Smooth muscle cell of the brain vasculature (primary cell): ENCODE measurements around the gene TMEM25.
"Not testable (repeated sequence)": the region's sequence is repeated elsewhere in the genome, so short reads cannot be mapped to it uniquely, and the experiment has no call there.

ENCODE experiments used
- DNase-seq: peaks from one replicate; pipeline ENCODE4 v3.0.0-alpha.2; 2012; ENCODE audit warnings: low read depth, low spot score

The TMEM25 gene

GRCh38 chr11:118530683-118531596 lies at the start of gene TMEM25:
TMEM25 (plus strand) TSS chr11:118531192; CDS start chr11:118531802, 610 bp downstream.
- DNase-seq: no peak

DNA sequence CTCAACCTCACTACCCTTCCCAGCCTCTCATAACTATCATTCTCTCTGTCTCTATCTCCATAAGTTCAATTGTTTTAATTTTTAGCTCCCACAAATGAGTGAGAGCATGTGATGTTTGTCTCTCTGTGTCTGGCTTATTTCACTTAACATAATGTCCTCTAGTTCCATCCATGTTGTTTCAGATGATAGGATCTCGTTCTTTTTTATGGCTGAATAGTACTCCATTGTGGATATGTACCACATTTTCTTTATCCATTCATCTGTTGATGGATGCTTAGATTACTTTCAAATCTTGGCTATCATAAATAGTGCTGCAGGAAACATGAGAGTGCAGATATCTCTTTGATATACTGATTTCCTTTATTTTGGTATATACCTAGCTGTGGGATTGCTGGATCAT lies 49.8 kb upstream of the TMEM25 start:
- DNase-seq: not testable (repeated sequence)

DNA sequence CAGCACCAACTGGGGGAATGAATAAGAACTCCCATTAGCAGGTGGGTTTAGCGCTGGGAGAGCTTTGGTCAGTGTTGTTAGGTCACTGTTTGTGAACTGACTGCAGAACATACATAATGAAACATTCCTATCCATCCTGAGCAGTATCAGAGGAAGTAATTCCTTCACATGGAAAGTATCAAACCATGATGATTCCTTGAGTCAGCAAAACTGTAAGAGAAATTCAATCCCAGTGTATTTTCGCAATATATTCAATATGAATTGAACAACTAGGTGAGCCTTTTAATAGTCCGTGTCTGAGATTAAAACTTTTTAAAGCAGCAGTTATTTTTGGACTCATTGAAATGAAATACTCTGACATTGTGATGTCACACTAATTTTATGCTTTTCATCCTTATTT lies 46.6 kb upstream of the TMEM25 start:
- no peak for DNase-seq

GRCh38 chr11:118485273-118485672 lies 45.7 kb upstream of the TMEM25 start:
- no peak for DNase-seq

DNA sequence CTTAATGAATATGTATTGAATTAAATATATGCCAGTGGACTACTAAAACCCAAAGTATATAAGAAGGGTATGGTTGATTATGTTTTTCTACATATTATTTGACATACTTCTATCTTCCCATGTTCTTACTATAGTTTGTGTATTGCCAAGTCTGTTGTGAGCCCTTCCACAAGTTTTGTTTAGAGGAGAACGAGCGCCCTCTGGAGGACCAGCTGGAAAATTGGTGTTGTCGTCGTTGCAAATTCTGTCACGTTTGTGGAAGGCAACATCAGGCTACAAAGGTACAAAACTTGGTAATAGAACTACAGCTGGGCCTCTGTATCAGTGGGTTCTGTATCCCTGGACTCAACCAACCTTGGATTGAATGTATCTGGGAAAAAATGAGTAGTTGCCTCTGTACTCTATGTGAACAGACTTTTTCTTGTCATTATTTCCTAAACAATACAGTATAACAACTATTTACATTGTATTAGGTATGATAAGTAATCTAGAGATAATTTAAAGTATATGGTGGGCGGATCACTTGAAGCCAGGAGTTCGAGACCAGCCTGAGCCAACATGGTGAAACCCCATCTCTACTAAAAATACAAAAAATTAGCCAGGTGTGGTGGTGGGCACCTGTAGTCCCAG lies 42.4 kb upstream of the TMEM25 start:
- peak; percentile 55 for DNase-seq

DNA sequence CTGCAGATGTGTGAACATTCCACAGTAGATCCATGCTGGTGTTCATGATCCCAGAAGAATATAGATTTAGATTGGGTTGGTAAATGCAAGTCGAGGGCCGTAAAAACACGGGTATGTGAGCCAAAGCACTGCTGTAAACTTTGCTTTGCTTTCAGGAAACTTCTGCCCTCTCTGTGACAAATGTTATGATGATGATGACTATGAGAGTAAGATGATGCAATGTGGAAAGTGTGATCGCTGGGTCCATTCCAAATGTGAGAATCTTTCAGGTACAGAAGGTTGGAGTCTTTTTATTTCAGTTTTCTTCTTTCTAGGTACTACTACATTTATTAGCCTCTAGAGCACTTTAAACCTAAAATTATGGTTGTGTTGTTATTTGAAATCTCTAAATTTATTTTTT lies 40.0 kb upstream of the TMEM25 start:
- no peak for DNase-seq

DNA sequence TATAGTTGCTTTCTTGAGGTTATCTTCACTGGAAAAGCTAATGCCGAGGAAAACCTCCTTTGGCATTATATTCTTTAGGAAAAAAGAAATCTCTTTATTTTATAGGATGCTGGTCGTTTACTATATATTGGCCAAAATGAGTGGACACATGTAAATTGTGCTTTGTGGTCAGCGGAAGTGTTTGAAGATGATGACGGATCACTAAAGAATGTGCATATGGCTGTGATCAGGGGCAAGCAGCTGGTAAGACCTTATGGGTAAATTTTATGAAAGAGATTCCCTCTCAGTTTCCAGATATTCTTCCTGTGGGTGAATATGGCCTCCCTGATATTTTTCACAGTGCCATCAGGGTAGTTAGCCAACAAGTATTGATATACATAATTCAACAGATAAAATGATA lies 33.2 kb upstream of the TMEM25 start:
- DNase-seq: no peak

DNA sequence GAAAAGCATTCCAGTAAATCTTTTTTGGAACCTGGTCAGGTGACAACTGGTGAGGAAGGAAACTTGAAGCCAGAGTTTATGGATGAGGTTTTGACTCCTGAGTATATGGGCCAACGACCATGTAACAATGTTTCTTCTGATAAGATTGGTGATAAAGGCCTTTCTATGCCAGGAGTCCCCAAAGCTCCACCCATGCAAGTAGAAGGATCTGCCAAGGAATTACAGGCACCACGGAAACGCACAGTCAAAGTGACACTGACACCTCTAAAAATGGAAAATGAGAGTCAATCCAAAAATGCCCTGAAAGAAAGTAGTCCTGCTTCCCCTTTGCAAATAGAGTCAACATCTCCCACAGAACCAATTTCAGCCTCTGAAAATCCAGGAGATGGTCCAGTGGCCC lies 27.8 kb upstream of the TMEM25 start:
- DNase-seq: no peak

- DNase-seq: no peak
Measured at GRCh38 chr11:118511601-118512000, 19.4 kb upstream of the TMEM25 start.

GRCh38 chr11:118514103-118514502 lies 16.9 kb upstream of the TMEM25 start:
- DNase-seq: no peak

DNA sequence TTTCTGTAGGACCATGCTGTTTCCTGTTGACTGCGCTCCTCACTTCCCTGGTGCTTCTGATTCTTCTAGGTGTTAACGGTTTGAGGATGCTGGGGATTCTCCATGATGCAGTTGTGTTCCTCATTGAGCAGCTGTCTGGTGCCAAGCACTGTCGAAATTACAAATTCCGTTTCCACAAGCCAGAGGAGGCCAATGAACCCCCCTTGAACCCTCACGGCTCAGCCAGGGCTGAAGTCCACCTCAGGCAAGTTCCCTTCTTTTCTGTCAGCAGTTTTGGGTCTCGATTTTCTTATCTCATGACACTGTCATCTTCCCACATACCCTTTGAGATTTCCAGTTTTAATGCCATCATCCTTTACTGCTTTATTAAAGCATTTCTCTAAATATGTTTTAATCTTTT lies 11.4 kb upstream of the TMEM25 start:
- DNase-seq: no peak

DNA sequence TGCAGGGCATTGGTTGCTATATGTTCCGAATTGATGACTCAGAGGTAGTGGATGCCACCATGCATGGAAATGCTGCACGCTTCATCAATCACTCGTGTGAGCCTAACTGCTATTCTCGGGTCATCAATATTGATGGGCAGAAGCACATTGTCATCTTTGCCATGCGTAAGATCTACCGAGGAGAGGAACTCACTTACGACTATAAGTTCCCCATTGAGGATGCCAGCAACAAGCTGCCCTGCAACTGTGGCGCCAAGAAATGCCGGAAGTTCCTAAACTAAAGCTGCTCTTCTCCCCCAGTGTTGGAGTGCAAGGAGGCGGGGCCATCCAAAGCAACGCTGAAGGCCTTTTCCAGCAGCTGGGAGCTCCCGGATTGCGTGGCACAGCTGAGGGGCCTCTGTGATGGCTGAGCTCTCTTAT lies 9.1 kb upstream of the TMEM25 start:
- no peak for DNase-seq

DNA sequence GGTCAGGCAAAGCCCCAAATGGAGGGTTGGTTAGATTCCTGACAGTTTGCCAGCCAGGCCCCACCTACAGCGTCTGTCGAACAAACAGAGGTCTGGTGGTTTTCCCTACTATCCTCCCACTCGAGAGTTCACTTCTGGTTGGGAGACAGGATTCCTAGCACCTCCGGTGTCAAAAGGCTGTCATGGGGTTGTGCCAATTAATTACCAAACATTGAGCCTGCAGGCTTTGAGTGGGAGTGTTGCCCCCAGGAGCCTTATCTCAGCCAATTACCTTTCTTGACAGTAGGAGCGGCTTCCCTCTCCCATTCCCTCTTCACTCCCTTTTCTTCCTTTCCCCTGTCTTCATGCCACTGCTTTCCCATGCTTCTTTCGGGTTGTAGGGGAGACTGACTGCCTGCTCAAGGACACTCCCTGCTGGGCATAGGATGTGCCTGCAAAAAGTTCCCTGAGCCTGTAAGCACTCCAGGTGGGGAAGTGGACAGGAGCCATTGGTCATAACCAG lies 8.4 kb upstream of the TMEM25 start:
- DNase-seq: no peak

DNA sequence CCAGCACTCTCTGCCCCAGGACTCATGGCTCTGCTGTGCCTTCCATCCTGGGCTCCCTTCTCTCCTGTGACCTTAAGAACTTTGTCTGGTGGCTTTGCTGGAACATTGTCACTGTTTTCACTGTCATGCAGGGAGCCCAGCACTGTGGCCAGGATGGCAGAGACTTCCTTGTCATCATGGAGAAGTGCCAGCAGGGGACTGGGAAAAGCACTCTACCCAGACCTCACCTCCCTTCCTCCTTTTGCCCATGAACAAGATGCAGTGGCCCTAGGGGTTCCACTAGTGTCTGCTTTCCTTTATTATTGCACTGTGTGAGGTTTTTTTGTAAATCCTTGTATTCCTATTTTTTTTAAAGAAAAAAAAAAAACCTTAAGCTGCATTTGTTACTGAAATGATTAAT lies 6.6 kb upstream of the TMEM25 start:
- no peak for DNase-seq

GRCh38 chr11:118524757-118525470 lies 6.1 kb upstream of the TMEM25 start:
- no peak for DNase-seq

DNA sequence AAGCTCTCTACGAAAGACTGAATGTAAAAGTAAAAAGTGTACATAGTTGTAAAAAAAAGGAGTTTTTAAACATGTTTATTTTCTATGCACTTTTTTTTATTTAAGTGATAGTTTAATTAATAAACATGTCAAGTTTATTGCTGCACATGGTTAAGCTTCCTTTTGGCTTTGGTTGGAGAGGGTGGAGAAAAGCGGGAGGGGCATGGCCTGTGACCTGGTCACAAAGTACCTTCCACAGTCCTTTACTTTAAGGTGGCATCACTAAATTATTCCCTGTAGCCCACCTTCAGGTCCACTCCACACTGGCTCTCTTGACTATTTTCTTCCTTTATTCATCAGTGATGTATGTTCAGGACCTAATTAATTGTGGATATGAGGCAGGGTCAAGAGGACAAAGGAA lies 4.3 kb upstream of the TMEM25 start:
- DNase-seq: no peak

- no peak for DNase-seq
Measured at GRCh38 chr11:118527109-118527508, 3.9 kb upstream of the TMEM25 start, which contains the start of gene TTC36. TTC36 (plus strand) TSS chr11:118527474; CDS start chr11:118527495, 21 bp downstream.

GRCh38 chr11:118528511-118528910 lies 2.5 kb upstream of the TMEM25 start:
- DNase-seq: no peak

DNA sequence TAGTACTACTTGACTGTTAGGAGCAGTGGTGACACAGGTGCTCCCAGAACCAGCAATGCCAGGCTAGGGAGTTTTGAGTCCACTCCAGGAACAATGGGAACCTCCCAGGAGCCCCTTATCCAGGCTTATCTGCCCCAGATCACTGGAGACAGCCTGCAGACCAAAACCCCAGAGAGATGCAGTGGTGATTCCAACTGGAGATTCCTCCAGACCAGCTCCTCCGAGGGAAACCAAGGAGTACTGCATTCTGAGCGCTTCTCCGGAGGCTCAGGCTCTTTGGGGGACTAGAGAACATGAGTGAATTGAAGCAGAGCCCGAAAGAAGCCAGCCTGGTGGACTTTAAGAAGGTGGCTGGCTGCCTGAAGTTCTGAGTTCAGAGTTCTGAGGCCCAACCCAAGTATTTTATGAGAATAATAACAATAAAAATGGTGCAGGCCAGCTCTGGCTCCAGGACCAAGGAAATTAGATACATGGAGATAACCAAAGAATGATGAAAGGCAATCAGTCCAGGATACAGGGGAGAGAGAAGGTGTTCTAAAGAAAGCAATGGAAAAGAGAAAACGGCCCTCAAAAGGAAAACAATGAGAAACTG lies 1.3 kb upstream of the TMEM25 start:
- no peak for DNase-seq

GRCh38 chr11:118530180-118530682 lies 761 bp upstream of the TMEM25 start:
- no peak for DNase-seq

GRCh38 chr11:118531597-118532084 lies 649 bp downstream of the TMEM25 start:
- no peak for DNase-seq
